Activated CD4-positive, CD25-positive, alpha-beta regulatory T cell treated with anti-CD3 and anti-CD28 coated beads, Interleukin-2, amount 50 U/mL, for 72 hours (primary cell): ENCODE results near the gene ACKR3.

Source experiments
- DNase-seq: peaks from one replicate; pipeline ENCODE4 v3.0.0; 2021

The ACKR3 gene

GRCh38 chr2:236587861-236588815 lies 18.5 kb downstream of the ACKR3 start:
- no peak for DNase-seq

- no peak for DNase-seq
Measured at GRCh38 chr2:236588932-236589592, 19.4 kb downstream of the ACKR3 start.

GRCh38 chr2:236590846-236591245 lies 21.2 kb downstream of the ACKR3 start:
- DNase-seq = no peak

- DNase-seq = no peak
Measured at GRCh38 chr2:236592821-236593220, 23.2 kb downstream of the ACKR3 start.

- no peak for DNase-seq
Measured at GRCh38 chr2:236593531-236593930, 23.9 kb downstream of the ACKR3 start.

GRCh38 chr2:236593956-236594355 lies 24.3 kb downstream of the ACKR3 start:
- no peak for DNase-seq

GRCh38 chr2:236597629-236598028 lies 28.0 kb downstream of the ACKR3 start:
- DNase-seq = no peak

- no peak for DNase-seq
Measured at GRCh38 chr2:236599059-236599458, 29.4 kb downstream of the ACKR3 start.

- no peak for DNase-seq
Measured at GRCh38 chr2:236600158-236600557, 30.5 kb downstream of the ACKR3 start.

GRCh38 chr2:236600892-236601291 lies 31.3 kb downstream of the ACKR3 start:
- no peak for DNase-seq

- DNase-seq = no peak
Measured at GRCh38 chr2:236601316-236602202, 31.9 kb downstream of the ACKR3 start.

GRCh38 chr2:236602678-236603077 lies 33.1 kb downstream of the ACKR3 start:
- DNase-seq = no peak

- DNase-seq = no peak
Measured at GRCh38 chr2:236603361-236604015, 33.9 kb downstream of the ACKR3 start.

- DNase-seq = no peak
Measured at GRCh38 chr2:236604575-236605344, 35.1 kb downstream of the ACKR3 start.

- DNase-seq = no peak
Measured at GRCh38 chr2:236605345-236605734, 35.7 kb downstream of the ACKR3 start.

- DNase-seq = no peak
Measured at GRCh38 chr2:236606023-236606422, 36.4 kb downstream of the ACKR3 start.

GRCh38 chr2:236607471-236608187 lies 38.0 kb downstream of the ACKR3 start:
- DNase-seq = no peak

- no peak for DNase-seq
Measured at GRCh38 chr2:236608188-236608525, 38.5 kb downstream of the ACKR3 start.

- DNase-seq = no peak
Measured at GRCh38 chr2:236608710-236609109, 39.1 kb downstream of the ACKR3 start.

GRCh38 chr2:236610991-236611821 lies 41.6 kb downstream of the ACKR3 start:
- DNase-seq = no peak
